Stimulated activated CD4-positive, alpha-beta T cell treated with anti-CD3 and anti-CD28 coated beads, Interleukin-1b, Interleukin-23, amount 100 ng/mL, for 4 hours (primary cell): ENCODE results near the gene PFDN6.

Source experiments
- DNase-seq, 2 donors: peaks; one replicate each; pipeline ENCODE4 v3.0.0-alpha.2; 2020; ENCODE audit warnings: low read depth in 2 of 2

The PFDN6 gene

DNA sequence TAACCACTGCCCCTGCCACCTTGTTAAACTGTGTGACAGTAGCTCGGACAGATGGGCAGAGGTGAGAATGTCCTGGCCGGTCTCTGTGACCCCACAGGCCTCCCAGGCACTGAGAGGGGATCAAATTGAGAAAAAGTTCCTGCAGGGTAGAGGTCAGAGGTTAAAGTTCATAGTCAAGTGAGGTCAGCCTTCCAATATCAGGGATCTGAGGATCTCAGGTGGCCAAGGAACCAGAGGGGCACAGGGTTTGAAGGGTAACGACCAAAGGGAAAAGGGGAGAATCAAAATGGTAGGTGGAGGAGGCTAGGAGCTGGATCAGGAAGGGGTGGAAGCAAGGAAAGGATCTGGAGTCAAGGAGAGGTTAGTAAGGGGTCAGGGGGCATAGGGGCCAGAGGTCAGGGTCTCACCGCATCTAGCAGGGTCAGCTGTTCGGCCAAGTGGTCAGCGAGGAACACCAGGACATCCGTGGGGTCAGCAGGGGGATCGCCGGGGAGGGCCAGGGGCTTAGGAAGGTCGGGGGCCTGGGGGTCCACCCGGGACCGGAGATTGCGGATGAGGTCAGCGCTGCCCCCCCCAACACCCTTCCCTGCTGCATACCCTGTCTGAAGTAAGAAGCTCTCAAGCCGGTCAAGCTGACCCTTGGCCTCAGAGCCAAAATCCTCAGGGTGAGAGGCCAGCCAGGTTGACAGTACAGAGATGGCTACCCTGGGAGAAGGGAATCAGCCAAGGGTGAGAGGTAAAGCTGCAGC is 6.4 kb downstream of the PFDN6 start:
- DNase-seq, result no peak

DNA sequence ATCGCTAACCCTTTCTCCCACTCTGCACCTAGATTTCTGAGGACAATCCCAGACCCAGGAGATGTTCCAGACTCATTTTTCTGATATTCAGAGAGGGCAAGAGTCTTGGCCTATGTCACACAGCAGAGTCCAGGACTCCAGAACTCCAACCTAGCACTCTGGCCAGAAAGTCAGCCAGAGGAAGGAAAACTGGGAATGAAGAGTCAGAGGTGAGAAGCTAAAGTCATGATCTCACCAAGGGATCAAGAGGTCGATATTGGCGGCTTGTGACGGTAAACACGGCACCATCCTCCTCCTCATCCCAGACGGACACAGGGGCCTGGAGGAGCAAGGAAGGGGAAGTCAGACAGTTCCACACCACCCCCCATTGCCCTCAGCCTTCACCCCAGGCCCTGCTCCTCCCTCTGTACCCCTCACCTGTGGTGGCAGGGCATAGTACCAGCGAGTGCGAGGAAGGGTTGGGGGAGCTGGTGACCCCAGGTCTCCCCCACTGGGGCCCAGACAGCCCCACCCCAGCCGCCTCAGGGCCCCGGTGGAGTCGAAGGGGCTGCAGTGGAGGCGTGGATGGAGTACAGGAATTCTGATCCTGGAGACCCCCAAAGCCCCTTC is 7.5 kb downstream of the PFDN6 start:
- DNase-seq, result no peak

GRCh38 chr6:33297406-33297955 is 8.1 kb downstream of the PFDN6 start:
- DNase-seq, result no peak

DNA sequence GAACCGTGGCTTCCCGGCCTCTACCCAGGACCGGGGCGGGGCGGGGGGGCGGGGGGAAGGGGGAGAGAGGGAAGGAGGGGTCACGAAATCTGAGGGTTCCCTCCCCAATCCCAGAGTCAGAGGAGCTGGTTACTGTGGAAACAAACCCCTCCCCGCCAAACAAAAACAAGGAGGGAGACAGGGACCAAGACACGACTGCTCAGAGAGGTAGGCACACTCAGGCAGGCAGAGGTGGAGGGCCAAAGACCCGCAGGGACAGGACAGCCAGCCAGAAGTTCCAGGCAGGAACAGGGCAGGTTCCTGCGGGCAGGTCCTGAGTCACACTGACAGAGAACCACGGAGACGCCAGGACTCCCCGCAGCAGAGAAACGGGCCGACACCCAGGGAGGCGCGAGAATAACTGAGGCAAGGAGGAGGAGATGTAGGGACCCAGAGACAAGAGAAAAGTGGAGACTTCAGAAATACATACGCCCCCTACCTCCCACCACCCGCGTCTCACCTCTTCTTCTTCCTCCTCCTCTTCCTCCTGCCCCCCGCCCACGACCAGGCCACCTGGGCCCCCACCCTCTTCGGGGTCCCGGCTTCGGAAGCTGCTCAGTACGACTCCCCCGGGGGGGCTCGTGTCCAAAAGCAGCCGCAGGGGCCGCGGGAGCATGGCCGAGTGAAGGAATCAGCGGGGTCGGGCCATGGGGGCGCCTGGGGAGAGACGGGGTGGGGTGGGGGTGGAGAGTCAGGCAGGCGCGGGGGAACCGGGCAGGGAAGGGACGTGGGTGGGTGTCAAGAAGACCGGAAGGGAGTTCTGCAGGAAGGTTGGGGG is 8.8 kb downstream of the PFDN6 start:
- peak; percentile 24 to 33 for DNase-seq

DNA sequence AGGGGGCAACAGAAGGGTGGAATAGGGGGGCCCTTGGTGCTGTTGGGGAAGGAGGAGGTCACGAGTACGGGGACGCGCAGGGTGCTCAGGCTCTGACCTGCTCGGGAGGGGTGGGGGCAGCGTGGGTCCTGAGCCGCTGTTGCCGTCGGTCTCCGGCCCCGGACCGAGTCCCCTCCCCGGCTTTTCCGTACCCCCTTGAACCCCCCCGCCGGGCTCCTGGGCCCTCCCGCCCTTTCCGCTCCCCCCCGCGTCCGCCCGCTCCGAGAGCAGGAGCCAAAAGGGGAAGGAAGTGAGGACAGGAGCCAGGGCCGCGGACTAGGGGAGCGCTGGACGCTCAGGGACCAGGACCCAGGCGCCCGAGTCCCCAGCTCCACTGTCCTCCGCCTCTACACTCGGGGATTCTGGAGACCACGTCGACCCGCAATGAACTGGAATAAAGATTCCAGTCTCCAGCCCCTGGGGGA is 9.4 kb downstream of the PFDN6 start, which contains the start of gene RGL2:
RGL2 (minus strand) TSS at position 170 of the 464 bp plus-strand sequence. CDS start 332 bp downstream, outside the sequence.
- peak; percentile 46 to 57 for DNase-seq

DNA sequence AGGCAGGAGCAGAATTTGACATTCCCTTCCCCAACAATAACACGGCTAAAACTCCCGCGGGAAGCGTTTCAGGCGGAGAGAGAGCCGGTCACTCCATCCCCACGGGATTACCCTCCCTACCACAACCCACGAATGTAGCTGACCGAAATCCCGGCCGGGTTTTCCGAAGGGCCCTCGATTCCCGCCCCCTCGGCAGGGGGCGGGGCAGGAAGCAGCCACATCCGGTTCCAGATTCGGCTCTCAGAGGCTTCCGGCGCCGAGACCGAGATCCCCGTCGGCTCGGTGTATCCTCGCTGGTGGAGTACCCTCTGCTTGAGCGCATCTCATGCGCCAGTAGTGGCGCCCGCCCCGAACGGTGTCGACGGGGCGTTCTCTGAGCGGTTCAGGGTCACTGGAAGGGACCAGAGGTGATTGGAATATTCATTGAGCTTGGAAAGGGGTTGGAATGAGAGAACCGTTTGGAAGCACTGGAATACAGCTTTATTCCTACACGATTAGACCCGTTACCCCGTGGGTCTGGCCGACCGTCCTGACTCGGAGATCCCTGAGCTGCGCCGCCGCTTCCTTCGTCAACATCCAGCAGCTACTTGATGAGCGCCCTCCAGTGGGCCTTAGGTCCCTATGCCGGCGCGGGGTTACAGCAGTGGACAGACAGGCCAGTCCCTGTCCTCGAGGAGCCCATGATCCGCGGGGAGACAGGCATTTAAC is 10.0 kb downstream of the PFDN6 start:
- peak; percentile 90 to 93 for DNase-seq

DNA sequence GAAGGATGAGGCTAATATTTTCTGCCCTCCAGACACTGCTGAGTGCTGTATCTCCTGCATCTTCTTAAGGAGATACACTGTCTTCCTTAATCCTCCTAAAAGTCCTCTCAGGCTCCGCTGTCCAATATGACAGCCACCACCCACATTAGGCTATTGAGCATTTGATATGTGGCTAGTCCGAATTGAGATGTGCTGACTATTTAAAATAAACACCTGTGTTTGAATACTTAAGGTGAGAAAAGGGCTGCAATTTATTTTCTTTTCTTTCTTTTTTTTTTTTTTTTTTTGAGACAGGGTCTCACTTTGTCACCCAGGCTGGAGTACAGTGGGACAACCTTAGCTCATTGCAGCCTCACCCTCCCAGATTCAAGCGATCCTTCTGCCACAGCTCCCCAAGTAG is 12.5 kb downstream of the PFDN6 start:
- no peak for DNase-seq

DNA sequence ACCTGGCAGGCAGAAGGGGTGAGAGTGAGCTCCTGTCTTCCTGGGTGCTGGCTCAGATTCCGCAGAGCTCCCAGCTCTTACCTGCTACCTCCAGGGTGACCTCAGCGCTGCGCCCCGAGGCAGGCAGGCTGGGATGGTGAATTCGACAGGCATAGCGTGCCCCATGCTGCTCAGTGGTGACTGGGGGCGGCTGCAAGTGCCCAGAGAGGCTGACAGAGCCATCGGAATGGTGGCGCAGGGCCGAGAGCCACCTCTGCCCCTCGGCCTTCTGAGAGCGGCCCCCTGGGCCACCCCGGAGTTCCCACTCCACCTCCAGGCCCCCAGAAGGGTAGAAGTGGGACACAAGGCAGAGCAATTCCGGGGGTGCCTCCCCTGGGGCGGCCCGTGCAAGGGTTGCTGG is 14.8 kb downstream of the PFDN6 start:
- no peak for DNase-seq

GRCh38 chr6:33305052-33305451 is 15.7 kb downstream of the PFDN6 start:
- DNase-seq, result no peak

DNA sequence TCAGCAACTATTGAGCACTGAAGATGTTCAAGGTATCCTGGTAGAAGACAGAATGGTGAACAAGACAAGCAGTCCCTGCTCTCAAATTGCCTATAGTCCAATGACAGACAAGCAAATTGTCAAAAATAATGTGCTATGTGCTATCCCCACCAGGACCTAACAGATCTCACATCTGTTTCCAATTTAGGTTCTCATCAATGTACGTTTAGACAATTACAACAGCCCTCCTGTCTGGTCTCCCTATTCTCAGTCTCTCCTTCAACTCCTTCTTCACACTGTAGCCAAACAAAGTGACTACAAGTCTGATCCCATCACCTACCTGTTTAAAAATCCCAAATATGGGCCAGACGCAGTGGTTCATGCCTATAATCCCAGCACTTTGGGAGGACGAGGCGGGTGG is 17.0 kb downstream of the PFDN6 start:
- no peak for DNase-seq

- peak; percentile 67 to 75 for DNase-seq
Measured at GRCh38 chr6:33312361-33313104, 23.1 kb downstream of the PFDN6 start.

DNA sequence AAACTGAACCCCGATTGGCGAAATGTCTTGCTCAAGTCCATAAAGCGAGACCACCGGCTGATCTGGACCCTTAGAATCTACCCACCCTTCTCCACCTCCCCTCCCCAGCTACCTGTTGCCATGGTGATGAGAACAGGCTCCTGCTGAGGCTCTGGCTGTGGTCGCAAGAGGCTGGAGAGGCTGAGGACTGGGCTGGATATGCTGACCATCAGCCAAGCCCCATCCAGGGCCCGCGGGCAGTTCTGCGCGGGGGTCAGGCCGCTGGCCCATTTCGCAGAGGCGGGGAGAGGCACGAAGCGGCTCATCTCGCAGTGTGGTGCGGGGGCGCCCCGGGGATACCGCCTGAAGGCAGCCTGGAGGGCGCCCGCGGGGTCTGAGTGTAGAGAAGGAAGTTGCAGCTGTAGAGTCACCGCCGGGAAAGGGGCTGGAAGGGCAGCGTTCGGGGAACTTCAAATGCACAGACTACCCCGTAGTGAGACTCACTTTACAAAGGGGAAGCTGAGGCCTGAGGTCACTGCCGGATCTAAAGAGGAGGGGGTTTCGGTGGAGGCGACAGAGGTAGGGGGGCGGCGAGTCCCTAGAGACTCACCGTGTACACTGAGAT is 23.8 kb downstream of the PFDN6 start:
- DNase-seq, result peak; percentile 46 to 47

- peak; percentile 74 for DNase-seq
Measured at GRCh38 chr6:33313709-33314514, 24.5 kb downstream of the PFDN6 start, which contains the start of gene TAPBP. Gene TAPBP (minus strand): TSS chr6:33314078. CDS start chr6:33314041, 37 bp downstream.

GRCh38 chr6:33314515-33314942 is 25.1 kb downstream of the PFDN6 start:
- peak; percentile 53 for DNase-seq

- DNase-seq, result no peak
Measured at GRCh38 chr6:33314943-33315792, 25.8 kb downstream of the PFDN6 start.

DNA sequence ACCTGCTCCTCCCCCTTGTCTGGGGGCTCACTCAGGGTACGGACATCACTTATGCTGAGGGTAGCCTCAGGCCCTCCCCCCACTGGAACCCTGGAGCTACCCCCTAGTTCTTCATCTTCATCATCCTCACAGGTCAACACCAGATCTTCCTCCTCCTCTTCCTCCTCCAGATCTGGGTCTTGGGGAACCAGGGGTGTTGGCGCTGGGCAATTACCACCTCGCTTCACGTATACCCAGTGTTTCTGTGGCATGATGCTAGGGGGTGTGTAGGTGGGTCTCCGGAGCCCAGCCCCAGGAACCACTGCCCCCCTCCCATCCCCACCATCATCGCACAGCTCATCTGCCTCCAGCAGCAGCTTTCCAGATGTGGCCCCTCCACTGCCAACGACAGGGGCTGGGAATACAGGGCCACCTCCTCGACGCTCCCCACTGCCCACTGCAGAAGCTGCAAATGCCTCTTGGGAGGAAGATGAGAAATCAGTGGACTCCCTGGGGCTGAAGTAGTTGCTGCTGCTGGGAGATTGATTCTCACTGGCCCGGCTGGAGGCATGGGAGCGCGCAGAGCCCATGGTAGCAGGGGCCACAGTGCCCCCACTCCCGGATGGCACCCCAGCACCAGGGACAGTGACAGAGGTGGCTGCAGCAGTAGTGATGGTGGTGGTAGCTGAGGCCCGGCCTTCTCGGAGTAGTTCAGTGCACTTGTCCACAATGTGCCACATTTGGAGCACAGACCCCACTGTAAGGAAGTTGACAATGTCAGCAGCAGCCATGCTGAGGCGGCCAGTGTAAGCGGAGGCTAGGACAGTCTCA is 26.6 kb downstream of the PFDN6 start:
- no peak for DNase-seq

DNA sequence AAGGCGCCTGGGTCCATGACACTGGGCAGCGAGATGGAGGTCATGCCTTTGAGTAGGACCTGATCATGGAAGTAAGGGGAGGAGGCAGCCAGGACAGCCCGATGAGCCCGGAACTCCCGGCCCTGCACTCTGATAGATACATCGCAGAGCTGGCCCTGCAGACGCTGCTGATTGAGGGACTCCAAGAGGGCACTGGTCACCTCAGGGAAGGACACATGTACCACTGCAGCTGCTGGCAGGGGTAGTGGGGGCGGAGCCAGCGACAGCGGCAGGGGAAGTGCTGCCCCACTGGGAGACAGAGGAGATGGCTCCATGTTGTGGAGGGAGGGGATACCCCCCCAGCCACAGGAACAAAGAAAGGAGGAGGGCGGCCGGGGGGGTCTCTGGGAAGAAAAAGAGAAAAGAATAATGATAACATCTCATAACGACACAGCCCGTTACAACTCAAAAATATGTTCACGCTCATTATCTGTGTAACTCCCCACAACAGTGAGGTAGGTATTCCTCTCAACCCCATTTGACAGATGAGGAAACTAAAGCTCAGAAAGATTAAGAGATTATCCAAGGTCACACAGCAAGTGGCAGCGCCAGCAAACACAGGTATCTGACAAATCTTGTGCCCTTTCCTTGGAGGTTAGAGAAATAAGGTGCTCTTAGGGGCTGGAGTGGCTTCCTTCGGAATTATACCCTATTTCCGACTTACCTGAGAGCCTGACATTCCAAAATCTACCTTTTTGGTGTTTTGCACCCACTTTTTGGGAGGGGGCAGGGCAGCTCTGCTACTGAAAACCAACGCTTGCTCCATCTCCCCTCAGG is 27.4 kb downstream of the PFDN6 start:
- DNase-seq, result no peak
